NK-92 treated with Interleukin-12 subunit alpha and Interleukin-12 subunit beta, amount 100 ng/mL, for 24 hours (cell line): ENCODE data around the gene LUM.

ENCODE experiments used
- DNase-seq: peaks from one replicate; lab custom pipeline; 2025; lab: John Stamatoyannopoulos, UW

LUM gene

GRCh38 chr12:91074154-91074709, 37.1 kb downstream of the LUM start:
- DNase-seq = no peak

- DNase-seq = no peak
These were observed 37.9 kb downstream of the LUM start for GRCh38 chr12:91073426-91073825.

- DNase-seq = no peak
These were observed 38.4 kb downstream of the LUM start for GRCh38 chr12:91072931-91073330.

- DNase-seq = no peak
These were observed 40.4 kb downstream of the LUM start for GRCh38 chr12:91070936-91071335.

- DNase-seq = no peak
These were observed 45.9 kb downstream of the LUM start for GRCh38 chr12:91065396-91065795.

GRCh38 chr12:91064640-91065039, 46.7 kb downstream of the LUM start:
- DNase-seq = no peak

GRCh38 chr12:91061091-91061490, 50.2 kb downstream of the LUM start:
- no peak for DNase-seq

- DNase-seq = no peak
These were observed 52.1 kb downstream of the LUM start for GRCh38 chr12:91059211-91059610.

GRCh38 chr12:91058786-91059185, 52.5 kb downstream of the LUM start:
- DNase-seq = no peak

GRCh38 chr12:91057368-91058165, 53.7 kb downstream of the LUM start, which contains the start of gene KERA:
Gene KERA, minus strand, starts transcription at chr12:91058024. Its CDS starts 1,743 bp downstream, at chr12:91056281.
- DNase-seq = no peak

GRCh38 chr12:91056488-91056887, 54.8 kb downstream of the LUM start:
- DNase-seq = no peak

GRCh38 chr12:91055976-91056375, 55.3 kb downstream of the LUM start:
- no peak for DNase-seq

GRCh38 chr12:91053951-91054715, 57.2 kb downstream of the LUM start:
- no peak for DNase-seq
